Keratinocyte (primary cell): ENCODE data around the gene LAMA3. TPM values are rescaled to one million over a fixed set of nuclear protein-coding genes. Genes with fewer than 3 reads are reported as not detected.

ENCODE experiments used
- DNase-seq: peaks from one replicate; pipeline ENCODE4 v3.0.0-alpha.2; 2011; ENCODE audit warnings: low read depth, missing footprints, low spot score
- FAIRE-seq: peaks from 2 replicates; lab custom pipeline; 2011; peaks lifted over from hg19 to GRCh38; lab: Jason Lieb, UNC
- H2AFZ ChIP-seq: 2 replicates; pipeline ENCODE4 v1.6.0; 2012; ENCODE audit warnings: low read length, control low read depth, inconsistent platforms; ENCODE audit not compliant: control insufficient read depth
- H3K27ac ChIP-seq: 2 replicates; pipeline ENCODE4 v1.5.1; 2011; ENCODE audit warnings: low read length; ENCODE audit not compliant: control insufficient read depth, insufficient read depth
- H3K27me3 ChIP-seq: 3 replicates; pipeline ENCODE4 v1.6.0; 2011; ENCODE audit warnings: low read length; ENCODE audit not compliant: control insufficient read depth, insufficient read depth; ENCODE audit errors: extremely low read depth
- H3K36me3 ChIP-seq, 2 experiments: 2 replicates in 1 of 2; 3 replicates in 1 of 2; pipeline ENCODE4 v1.5.1; 2011; ENCODE audit warnings: low read length in 2 of 2, mild to moderate bottlenecking in 1 of 2; ENCODE audit not compliant: control insufficient read depth in 2 of 2, insufficient read depth in 2 of 2; ENCODE audit errors: extremely low read depth in 1 of 2
- H3K4me1 ChIP-seq: 3 replicates; pipeline ENCODE4 v1.5.1; 2011; ENCODE audit warnings: low read length; ENCODE audit not compliant: control insufficient read depth, insufficient read depth; ENCODE audit errors: extremely low read depth
- H3K4me2 ChIP-seq: 3 replicates; pipeline ENCODE4 v1.6.0; 2011; ENCODE audit warnings: low read depth, low read length; ENCODE audit not compliant: control insufficient read depth, insufficient read depth; ENCODE audit errors: extremely low read depth
- H3K4me3 ChIP-seq, 3 experiments: fragments of 200-600 bp in 1 of 3; sonication (generic) in 1 of 3; 2 replicates in 2 of 3; 3 replicates in 1 of 3; pipeline ENCODE4 v1.5.1; 2011 to 2016; ENCODE audit warnings: low read length in 3 of 3, mild to moderate bottlenecking in 3 of 3, control low read depth in 2 of 3, inconsistent platforms in 1 of 3, low read depth in 1 of 3, mixed read lengths in 1 of 3, mixed run types in 1 of 3, moderate library complexity in 1 of 3; ENCODE audit not compliant: control insufficient read depth in 2 of 3, insufficient read depth in 2 of 3; ENCODE audit errors: extremely low read depth in 1 of 3
- H3K79me2 ChIP-seq: 2 replicates; pipeline ENCODE4 v1.6.0; 2012; ENCODE audit warnings: low read length; ENCODE audit not compliant: control insufficient read depth, insufficient read depth
- H3K9ac ChIP-seq: 3 replicates; pipeline ENCODE4 v1.6.0; 2011; ENCODE audit warnings: low read length; ENCODE audit not compliant: control insufficient read depth, insufficient read depth; ENCODE audit errors: extremely low read depth
- H3K9me1 ChIP-seq: 3 replicates; pipeline ENCODE4 v1.6.0; 2011; ENCODE audit warnings: low read length; ENCODE audit not compliant: control insufficient read depth, insufficient read depth; ENCODE audit errors: extremely low read depth
- H3K9me3 ChIP-seq: 2 replicates; pipeline ENCODE4 v1.5.1; 2012; ENCODE audit warnings: low read depth, low read length; ENCODE audit not compliant: control insufficient read depth
- H4K20me1 ChIP-seq: 3 replicates; pipeline ENCODE4 v1.6.0; 2011; ENCODE audit warnings: low read length; ENCODE audit not compliant: control insufficient read depth, insufficient read depth; ENCODE audit errors: extremely low read depth
- CTCF ChIP-seq, 3 experiments: IDR thresholded peaks in 1 of 3; conservative IDR thresholded peaks in 1 of 3; optimal IDR thresholded peaks in 1 of 3; 2 replicates in 2 of 3; 3 replicates in 1 of 3; pipeline versions ENCODE3 to v1.5.1; 2011; ENCODE audit warnings: low read length in 3 of 3, mild to moderate bottlenecking in 3 of 3, moderate library complexity in 2 of 3, control low read depth in 1 of 3, inconsistent platforms in 1 of 3; ENCODE audit not compliant: insufficient read depth in 2 of 3; ENCODE audit errors: extremely low read depth in 1 of 3
- EZH2 ChIP-seq: IDR thresholded peaks from one replicate; pipeline ENCODE4 v1.6.1; 2012; ENCODE audit warnings: inconsistent platforms, mild to moderate bottlenecking, low read length, moderate library complexity
- dilution Hi-C: fragments of 300-500 bp; cut with MboI; formaldehyde crosslinking; loops from one replicate; pipeline ENCODE4 v1.7.0; 2020; ENCODE audit warnings: low sequenced_read_pairs; ENCODE audit not compliant: extremely low pct_ligation_motif_present
- polyA plus RNA-seq, 5 experiments: library from polyadenylated mRNA; depleted of rRNA in 3 of 5; stranded (reverse) in 3 of 5; stranded (forward) in 1 of 5; unstranded in 1 of 5; fragments of >200 nt; gene quantifications; 1 replicate in 1 of 5; 2 replicates in 3 of 5; 3 replicates in 1 of 5; pipeline versions ENCODE4 v1.2.1 to v1.2.3, GENCODE V29; 2011 to 2012; ENCODE audit warnings: missing spikeins in 2 of 5, low read depth in 1 of 5, low replicate concordance in 1 of 5

The LAMA3 gene
- polyA plus RNA-seq, 1 donor (not counting 4 experiments of a cell fraction or from before 2014, with no cell fraction given) = 1,944 TPM

GRCh38 chr18:23950644-23951043 lies 261.4 kb downstream of the LAMA3 start:
- Histone ChIP-seq H3K27ac (no peak overlapping the region), H3K4me3 (no peak overlapping the region), H3K79me2 (no peaks in the 10 kb centered on the region), H3K36me3 (peaks cover 56 to 75% of the 10 kb centered on the region in 2 experiments), H3K9me3 (no peaks in the 10 kb centered on the region), H3K4me1 (no peaks in the 10 kb centered on the region), H3K9me1 (no peaks in the 10 kb centered on the region), H3K9ac (no peak overlapping the region), H4K20me1 (peaks cover 29% of the 10 kb centered on the region), H2AFZ (no peak overlapping the region), H3K4me2 (no peak overlapping the region), H3K27me3 (no peaks in the 10 kb centered on the region)
- DNase-seq (no peak), FAIRE-seq (no peak)
- dilution Hi-C loops = no loop called here
- TF ChIP-seq CTCF (optimal IDR thresholded peaks at IDR 0.05 in 1 of 3, IDR thresholded peaks at IDR 0.05 in 1 of 3, conservative IDR thresholded peaks at IDR 0.05 in 1 of 3; ENCODE audit: extremely low read depth in 1 of 3, insufficient read depth in 2 of 3, low read length in 3 of 3) (no peak), EZH2 (no peak)

GRCh38 chr18:23951206-23951605 lies 262.0 kb downstream of the LAMA3 start:
- Histone ChIP-seq H3K27ac (no peak overlapping the region), H3K9me3 (no peaks in the 10 kb centered on the region), H3K9ac (no peak overlapping the region), H2AFZ (no peak overlapping the region), H4K20me1 (peaks cover 26% of the 10 kb centered on the region), H3K27me3 (no peaks in the 10 kb centered on the region), H3K9me1 (no peaks in the 10 kb centered on the region), H3K4me2 (no peak overlapping the region), H3K36me3 (peaks cover 54 to 72% of the 10 kb centered on the region in 2 experiments), H3K4me1 (no peaks in the 10 kb centered on the region), H3K4me3 (no peak overlapping the region), H3K79me2 (no peaks in the 10 kb centered on the region)
- DNase-seq (no peak), FAIRE-seq (peak; percentile 44)
- TF ChIP-seq CTCF (optimal IDR thresholded peaks at IDR 0.05 in 1 of 3, IDR thresholded peaks at IDR 0.05 in 1 of 3, conservative IDR thresholded peaks at IDR 0.05 in 1 of 3; ENCODE audit: extremely low read depth in 1 of 3, insufficient read depth in 2 of 3, low read length in 3 of 3) = no peak
- TF ChIP-seq EZH2 = no peak
- dilution Hi-C loops = no loop called here
